NT2/D1 (cell line): ENCODE measurements around the gene SEC61A2.

Experiments
- DNase-seq: peaks from one replicate; pipeline ENCODE4 v3.0.0-alpha.2; 2011; ENCODE audit warnings: low read depth, low spot score
- H3K27me3 ChIP-seq: 2 replicates; pipeline ENCODE4 v1.6.0; 2011; ENCODE audit warnings: mild to moderate bottlenecking; ENCODE audit not compliant: insufficient read length, insufficient read depth
- H3K36me3 ChIP-seq: 2 replicates; pipeline ENCODE4 v1.6.1; 2011; ENCODE audit warnings: mild to moderate bottlenecking, low read length, mixed read lengths; ENCODE audit not compliant: insufficient read depth, insufficient read length
- H3K4me1 ChIP-seq: 2 replicates; pipeline ENCODE4 v1.5.1; 2011; ENCODE audit not compliant: insufficient read depth, insufficient read length
- H3K4me3 ChIP-seq: 2 replicates; pipeline ENCODE4 v1.5.1; 2011; ENCODE audit warnings: low read depth; ENCODE audit not compliant: insufficient read length
- H3K9ac ChIP-seq: 2 replicates; pipeline ENCODE4 v1.6.0; 2011; ENCODE audit warnings: low read depth; ENCODE audit not compliant: insufficient read length
- H3K9me3 ChIP-seq: 2 replicates; pipeline ENCODE4 v1.5.1; 2011; ENCODE audit warnings: mild to moderate bottlenecking, low read length; ENCODE audit not compliant: insufficient read depth
- SUZ12 ChIP-seq: IDR thresholded peaks from 2 replicates; pipeline ENCODE4 v1.6.1; 2011; ENCODE audit not compliant: insufficient read length, insufficient read depth; ENCODE audit errors: extremely low read depth
- YY1 ChIP-seq: IDR thresholded peaks from 2 replicates; pipeline ENCODE4 v1.6.1; 2011; ENCODE audit not compliant: insufficient read length, insufficient read depth
- ZNF274 ChIP-seq: IDR thresholded peaks from 2 replicates; pipeline ENCODE4 v1.6.1; 2011; ENCODE audit warnings: mild to moderate bottlenecking, low read depth, low read length

Gene SEC61A2

DNA sequence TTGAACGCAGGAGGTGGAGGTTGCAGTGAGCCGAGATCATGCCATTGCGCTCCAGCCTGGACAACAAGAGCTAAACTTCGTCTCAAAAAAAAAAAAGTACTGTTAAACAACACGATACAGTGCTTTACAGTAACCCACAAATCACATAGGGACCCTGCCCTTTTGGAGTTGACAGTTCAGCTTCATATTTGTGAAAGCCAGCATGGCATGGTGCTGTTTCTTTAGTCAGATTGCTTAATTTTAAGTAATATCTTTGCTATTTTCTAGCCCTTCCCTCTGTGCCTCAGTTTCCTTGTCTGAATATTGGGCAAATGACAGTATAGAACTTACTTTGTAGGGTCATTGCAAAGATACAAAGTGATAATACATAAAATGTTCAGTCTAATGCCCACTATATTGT lies 71.4 kb downstream of the SEC61A2 start:
- Histone ChIP-seq H3K36me3 (peaks cover 57% of the 10 kb centered on the region), H3K4me1 (no peaks in the 10 kb centered on the region), H3K4me3 (no peak overlapping the region), H3K27me3 (no peaks in the 10 kb centered on the region), H3K9me3 (no peaks in the 10 kb centered on the region), H3K9ac (no peak overlapping the region)
- TF ChIP-seq SUZ12, result no peak
- TF ChIP-seq YY1, result no peak
- TF ChIP-seq ZNF274, result no peak
- DNase-seq, result no peak

DNA sequence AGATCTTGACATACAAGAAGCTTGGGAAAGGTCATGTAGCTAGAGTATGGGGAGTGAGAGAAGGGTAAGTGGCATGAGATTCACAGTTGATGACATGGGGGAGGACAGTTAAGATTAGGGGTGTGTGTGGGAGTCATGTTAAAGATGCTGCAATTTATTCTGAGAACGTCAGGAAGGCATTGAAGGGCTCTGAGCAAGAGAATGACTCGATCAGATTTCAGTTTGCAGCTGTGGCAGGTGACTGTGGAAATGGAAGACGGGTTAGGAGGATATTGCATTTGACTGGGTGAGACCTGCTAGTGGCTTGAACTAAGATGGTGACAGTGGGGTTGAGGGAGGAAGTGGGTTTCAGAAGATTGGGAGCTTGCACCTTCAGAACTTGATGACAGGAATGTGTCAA lies 72.1 kb downstream of the SEC61A2 start:
- Histone ChIP-seq H3K4me1 (no peaks in the 10 kb centered on the region), H3K4me3 (no peak overlapping the region), H3K36me3 (peaks cover 60% of the 10 kb centered on the region), H3K9me3 (no peaks in the 10 kb centered on the region), H3K27me3 (no peaks in the 10 kb centered on the region), H3K9ac (no peak overlapping the region)
- TF ChIP-seq YY1 (no peak), ZNF274 (no peak), SUZ12 (no peak)
- no peak for DNase-seq

DNA sequence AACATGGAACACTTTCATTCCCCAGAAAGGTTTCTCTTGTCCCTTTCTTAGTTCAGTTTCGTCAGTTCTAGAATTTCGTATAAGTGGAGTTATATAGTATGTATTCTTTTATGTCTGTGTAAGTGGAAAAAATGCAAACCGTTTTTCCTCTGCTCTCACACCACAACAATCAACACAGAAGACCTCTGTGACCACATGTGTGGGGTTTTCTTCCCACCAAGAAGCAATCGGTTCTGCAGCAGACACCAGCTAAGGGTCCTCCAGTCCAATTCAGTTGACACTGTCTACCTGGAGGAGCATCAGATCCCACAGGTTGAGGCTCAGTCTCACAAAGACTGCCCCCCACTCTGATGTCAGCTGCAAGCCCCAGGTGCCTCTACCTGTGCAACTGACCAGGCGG lies 72.7 kb downstream of the SEC61A2 start:
- H3K36me3 ChIP-seq, result peaks cover 63% of the 10 kb centered on the region
- TF ChIP-seq SUZ12 (no peak), ZNF274 (no peak), YY1 (no peak)

DNA sequence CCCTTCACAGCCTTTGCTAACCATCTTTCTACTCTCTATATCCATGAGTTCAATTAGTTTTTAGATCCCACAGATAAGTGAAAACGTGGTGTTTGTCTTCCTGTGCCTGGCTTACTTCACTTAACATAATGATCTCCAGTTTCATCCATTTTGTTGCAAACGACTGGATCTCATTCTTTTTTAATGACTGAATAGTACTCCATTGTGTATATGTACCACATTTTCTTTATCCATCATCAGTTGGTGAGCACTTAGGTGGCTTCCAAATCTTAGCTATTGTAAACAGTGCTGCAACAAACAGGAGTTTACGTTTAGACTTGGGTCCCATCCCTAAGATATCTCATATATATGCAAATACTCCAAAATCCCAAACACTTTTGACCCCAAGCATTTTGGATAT lies 75.6 kb downstream of the SEC61A2 start:
- no peak for DNase-seq
- Histone ChIP-seq H3K9me3 (no peaks in the 10 kb centered on the region), H3K4me3 (no peak overlapping the region), H3K27me3 (no peaks in the 10 kb centered on the region), H3K36me3 (peaks cover 79% of the 10 kb centered on the region), H3K4me1 (no peaks in the 10 kb centered on the region), H3K9ac (no peak overlapping the region)
- TF ChIP-seq ZNF274 (no peak), SUZ12 (no peak), YY1 (no peak)

More for the DNA sequence above, 72.7 kb downstream of the SEC61A2 start:
- DNase-seq, result no peak
- no peaks in the 10 kb centered on the region for H3K4me1 ChIP-seq
- no peak overlapping the region for H3K4me3 ChIP-seq
- H3K27me3 ChIP-seq, result no peaks in the 10 kb centered on the region
- H3K9me3 ChIP-seq, result no peaks in the 10 kb centered on the region
- no peak overlapping the region for H3K9ac ChIP-seq

DNA sequence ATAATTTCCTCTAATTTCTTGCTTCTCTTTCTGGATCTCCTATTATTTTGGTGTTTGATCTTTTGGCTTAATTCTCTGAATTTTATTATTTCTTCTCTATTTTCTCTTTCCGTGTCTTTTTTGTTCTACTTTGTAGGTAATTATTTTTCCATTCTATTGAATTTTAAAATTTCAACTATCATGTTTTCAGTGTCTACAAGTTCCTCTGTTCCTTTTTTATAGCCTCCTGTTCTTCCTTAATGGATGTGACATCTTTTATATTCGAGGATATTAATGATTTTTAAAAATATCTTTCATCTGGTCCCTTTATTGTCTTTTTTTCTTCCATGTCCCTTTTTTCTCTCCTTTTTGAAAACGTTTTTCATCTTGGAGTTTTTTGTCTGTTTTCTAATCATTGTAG lies 77.6 kb downstream of the SEC61A2 start:
- H3K4me1 ChIP-seq, result no peaks in the 10 kb centered on the region
- H3K4me3 ChIP-seq, result no peak overlapping the region
- no peak overlapping the region for H3K9ac ChIP-seq
- TF ChIP-seq ZNF274, result no peak
- TF ChIP-seq SUZ12, result no peak
- TF ChIP-seq YY1, result no peak
- no peaks in the 10 kb centered on the region for H3K27me3 ChIP-seq
- no peaks in the 10 kb centered on the region for H3K9me3 ChIP-seq
- peaks cover 82% of the 10 kb centered on the region for H3K36me3 ChIP-seq
- DNase-seq, result no peak

DNA sequence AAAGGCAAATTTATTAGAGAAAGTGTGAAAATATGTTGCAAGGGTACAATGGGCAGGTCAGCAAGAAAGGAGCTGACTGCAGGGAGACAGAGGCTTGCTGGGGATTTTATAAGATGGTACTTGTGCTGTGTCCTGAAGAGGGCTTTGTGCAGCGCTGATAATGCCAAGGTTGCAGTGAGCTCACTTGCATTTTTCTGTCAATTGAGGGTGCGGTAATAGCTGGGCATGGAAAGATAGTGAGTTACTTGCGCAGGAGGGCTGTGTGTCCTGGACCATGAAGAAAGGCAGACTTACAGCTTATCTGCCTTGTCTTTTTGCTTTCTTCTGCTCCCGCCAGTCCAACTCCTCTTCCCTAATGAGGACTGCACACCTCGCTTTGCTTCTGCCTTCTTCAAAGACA lies 79.0 kb downstream of the SEC61A2 start:
- TF ChIP-seq YY1 (no peak), SUZ12 (no peak), ZNF274 (no peak)
- Histone ChIP-seq H3K4me1 (no peaks in the 10 kb centered on the region), H3K9ac (no peak overlapping the region), H3K27me3 (no peaks in the 10 kb centered on the region), H3K36me3 (peaks cover 82% of the 10 kb centered on the region), H3K9me3 (no peaks in the 10 kb centered on the region), H3K4me3 (no peak overlapping the region)
- no peak for DNase-seq

GRCh38 chr10:12212454-12212853 lies 83.0 kb downstream of the SEC61A2 start:
- H3K27me3 ChIP-seq, result no peaks in the 10 kb centered on the region
- peaks cover 85% of the 10 kb centered on the region for H3K36me3 ChIP-seq
- H3K9ac ChIP-seq, result no peak overlapping the region
- no peak overlapping the region for H3K4me3 ChIP-seq
- TF ChIP-seq ZNF274 (no peak), SUZ12 (no peak), YY1 (no peak)
- no peaks in the 10 kb centered on the region for H3K9me3 ChIP-seq
- no peak for DNase-seq
- H3K4me1 ChIP-seq, result no peaks in the 10 kb centered on the region

DNA sequence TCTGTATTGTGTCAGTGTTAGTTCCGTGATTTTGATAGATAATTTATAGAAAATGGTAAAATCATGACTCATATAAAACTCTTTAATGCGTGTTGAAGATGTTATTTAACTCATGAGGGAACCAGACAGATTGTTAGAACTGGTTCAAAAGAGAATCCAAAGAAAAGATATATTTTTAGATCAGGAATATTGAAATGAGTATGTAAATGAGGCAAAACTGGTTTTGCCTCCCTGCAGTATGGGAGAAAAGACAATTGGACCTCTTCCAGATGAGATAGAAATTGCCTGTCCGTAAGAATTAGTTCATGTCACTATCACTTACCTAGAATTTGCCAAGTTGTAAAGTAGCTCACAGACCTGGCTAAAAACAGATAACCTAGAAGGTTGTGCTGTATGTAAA lies 84.1 kb downstream of the SEC61A2 start:
- no peak for DNase-seq
- TF ChIP-seq ZNF274, result no peak
- Histone ChIP-seq H3K4me3 (no peak overlapping the region), H3K27me3 (no peaks in the 10 kb centered on the region), H3K36me3 (peaks cover 84% of the 10 kb centered on the region), H3K4me1 (no peaks in the 10 kb centered on the region), H3K9ac (no peak overlapping the region), H3K9me3 (no peaks in the 10 kb centered on the region)
